GM18868 (cell line): ENCODE results near the gene SIGLEC8.
"Not testable (repeated sequence)": the region's sequence is repeated elsewhere in the genome, so short reads cannot be mapped to it uniquely, and the experiment has no call there.

Experiments used
- ATAC-seq: cut with Tn5 transposase; IDR thresholded peaks from one replicate; pipeline ENCODE4 v1.9.1; 2021; ENCODE audit warnings: mild to moderate bottlenecking, moderate library complexity; ENCODE audit not compliant: unreplicated experiment

SIGLEC8 gene

GRCh38 chr19:51473009-51473707 is 14.9 kb upstream of the SIGLEC8 start:
- no peak for ATAC-seq

DNA sequence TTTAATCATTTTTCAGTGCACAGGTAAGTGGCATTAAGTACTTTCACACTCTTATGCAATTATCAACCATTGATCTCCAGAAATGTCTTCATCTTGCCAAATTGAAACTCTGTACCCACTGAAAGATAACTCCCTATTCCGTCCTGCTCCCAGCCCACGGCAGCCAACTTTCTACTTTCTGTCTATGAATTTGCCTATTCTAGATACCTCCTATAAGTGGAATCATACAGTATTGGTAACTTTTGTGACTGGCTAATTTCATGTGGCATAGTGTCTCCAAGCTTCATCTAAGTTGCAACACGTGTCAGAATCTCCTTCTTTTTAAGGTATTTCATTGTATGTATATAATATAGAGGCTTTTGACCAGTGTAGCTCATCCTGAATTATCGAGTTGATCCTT is 14.4 kb upstream of the SIGLEC8 start:
- no peak for ATAC-seq

GRCh38 chr19:51471527-51471926 is 13.3 kb upstream of the SIGLEC8 start:
- no peak for ATAC-seq

- no peak for ATAC-seq
These were observed 12.7 kb upstream of the SIGLEC8 start for GRCh38 chr19:51470966-51471365.

DNA sequence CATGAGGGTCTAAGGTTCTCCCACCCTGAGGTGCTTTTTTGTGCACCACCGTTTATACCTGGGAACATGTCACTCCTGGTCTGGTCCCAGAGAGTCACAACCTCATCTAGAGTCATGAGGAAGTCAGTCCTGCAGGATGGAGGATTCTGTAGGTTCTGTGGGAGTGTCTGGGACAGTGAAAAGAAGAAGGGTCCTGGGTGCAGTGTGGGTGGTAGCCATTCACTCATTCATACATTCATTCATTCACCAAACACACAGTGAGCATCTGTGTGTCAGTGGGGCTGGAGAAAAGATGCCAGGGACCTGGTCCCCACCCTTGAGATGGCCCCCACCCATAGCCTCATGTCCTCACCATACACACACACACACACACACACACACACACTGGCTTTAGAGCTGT is 11.4 kb upstream of the SIGLEC8 start:
- ATAC-seq: no peak

DNA sequence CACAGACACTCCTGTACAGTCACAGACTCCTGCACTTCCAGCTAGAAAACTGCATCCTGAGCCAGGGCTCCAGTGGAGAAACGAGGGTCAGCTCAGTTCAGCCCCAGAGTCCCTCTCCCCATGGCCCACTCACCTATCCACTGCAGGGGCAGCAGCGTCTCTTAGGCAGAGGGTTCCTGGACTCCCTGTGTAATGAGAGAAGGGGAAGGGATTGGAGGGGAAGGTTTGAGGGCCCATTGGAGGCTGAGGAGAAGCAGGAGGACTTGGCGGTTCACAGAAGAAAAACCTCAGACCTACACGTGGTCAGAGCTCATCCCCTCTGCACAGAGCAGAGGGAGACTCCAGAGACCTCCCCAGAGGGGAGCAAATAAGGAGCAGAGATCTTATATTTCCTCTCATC is 10.9 kb upstream of the SIGLEC8 start:
- ATAC-seq: no peak

DNA sequence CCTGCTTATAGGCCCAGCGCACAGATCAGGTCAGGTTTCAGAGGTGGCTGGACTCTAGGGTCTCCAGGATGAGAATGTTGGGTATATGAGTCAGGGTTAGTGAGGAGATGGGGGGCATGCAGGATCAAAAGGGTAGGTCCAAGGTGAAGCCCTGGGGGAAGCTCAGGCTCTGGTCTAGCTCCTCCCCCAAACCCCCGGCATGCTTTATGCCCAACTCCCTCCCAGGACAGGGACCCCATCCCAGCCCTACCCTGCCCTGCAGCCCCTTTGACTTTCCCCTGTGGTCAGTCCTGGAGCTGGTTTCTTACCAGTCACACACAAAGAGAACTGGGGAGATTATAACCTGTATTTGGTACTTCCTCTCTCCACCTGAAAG is 10.3 kb upstream of the SIGLEC8 start:
- ATAC-seq: no peak

DNA sequence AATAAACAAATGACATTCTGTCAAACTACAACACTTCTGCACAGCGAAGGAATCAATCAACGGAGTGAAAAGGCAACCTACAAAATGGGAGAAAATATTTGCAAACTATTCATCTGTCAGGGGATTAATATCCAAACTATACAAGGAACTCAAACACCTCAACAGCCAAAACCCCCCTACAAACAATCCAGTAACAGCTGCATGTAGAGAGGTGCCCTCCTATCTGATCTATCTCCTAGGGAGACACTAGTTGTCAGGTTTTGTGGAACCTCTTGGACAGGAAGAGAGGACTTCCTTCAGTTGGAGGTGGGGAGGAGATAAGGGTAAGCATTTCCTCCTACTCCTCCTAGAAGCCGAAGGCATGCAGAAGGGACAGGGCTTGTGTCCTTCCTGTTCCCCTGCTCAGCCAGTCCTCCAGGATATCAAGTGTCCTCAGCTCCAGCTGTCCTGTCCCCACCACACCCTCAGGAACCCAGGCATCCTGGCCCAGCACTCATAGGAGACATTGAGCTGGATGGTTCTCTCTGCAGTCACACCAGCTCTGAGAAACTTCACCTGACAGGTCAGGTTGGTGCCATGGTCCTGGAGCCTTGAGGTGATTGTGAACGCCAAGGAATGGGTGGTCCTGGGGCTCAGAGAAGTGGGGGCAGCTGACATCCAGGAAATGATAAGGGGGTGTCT is 9.8 kb upstream of the SIGLEC8 start:
- ATAC-seq: no peak

DNA sequence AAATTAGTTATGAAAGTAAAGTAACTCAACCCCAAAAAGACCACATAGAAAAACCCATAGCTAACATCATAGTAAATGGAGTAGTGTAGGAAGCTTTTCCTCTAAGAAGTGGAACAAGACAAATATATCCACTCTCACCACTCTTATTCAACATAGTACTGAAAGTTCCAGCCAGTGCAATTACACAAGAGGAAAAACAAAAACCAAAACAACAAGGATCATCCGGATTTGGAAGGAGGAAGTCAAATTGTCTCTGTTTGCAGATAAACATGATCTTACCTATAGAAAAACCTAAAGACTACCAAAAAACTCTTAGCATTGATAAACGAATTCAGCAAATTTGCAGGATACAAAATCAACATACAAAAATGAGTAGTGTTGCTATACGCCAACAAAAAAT is 8.5 kb upstream of the SIGLEC8 start:
- ATAC-seq: no peak

- ATAC-seq: not testable (repeated sequence)
These were observed 5.8 kb upstream of the SIGLEC8 start for GRCh38 chr19:51463976-51464581.

DNA sequence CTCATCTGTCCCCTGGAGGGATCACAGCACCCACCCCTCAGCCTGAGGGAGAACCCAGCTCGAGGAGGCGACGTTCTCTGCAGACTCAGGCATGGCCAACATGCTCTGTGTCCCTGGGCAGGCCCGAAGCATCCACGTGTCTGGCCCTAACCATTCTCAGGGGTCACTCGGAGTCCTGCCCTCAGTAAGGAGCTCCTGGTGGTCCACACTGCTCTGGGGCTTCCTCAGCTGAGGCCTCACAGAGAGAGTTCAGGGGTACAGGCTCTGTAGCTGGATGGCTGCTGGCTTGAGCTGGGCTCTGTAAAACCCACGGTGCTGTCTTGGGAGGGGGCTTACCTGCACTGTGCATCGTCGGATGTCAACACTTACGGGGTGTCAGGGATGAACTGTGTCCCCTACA is 4.4 kb upstream of the SIGLEC8 start:
- no peak for ATAC-seq

GRCh38 chr19:51462276-51462675 is 4.0 kb upstream of the SIGLEC8 start:
- no peak for ATAC-seq

DNA sequence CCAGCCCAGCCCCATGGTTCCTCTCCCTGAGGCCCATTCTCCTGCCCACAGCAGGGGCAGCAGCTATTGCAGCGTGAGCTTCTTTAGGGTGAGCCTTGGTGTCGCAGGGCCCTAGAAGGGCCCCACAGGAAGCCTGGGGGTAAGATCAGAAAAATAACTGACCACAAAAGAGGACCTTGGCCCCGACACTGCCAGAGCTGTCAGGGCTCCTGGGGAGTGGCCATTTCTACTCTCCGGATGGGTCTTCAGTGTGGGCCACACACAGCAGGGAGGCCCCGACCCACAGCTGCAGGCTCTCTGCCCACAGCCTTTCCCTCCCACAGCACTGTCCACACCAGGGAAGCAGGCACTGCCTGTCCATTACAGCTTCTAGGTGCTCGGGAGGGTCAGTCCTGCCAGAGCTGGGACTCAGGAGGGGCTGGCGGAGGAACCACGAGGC is 3.5 kb upstream of the SIGLEC8 start:
- no peak for ATAC-seq

GRCh38 chr19:51460164-51460992 is 2.1 kb upstream of the SIGLEC8 start:
- ATAC-seq: no peak

- no peak for ATAC-seq
These were observed 748 bp upstream of the SIGLEC8 start for GRCh38 chr19:51458899-51459505.

GRCh38 chr19:51457351-51458013 is 772 bp downstream of the SIGLEC8 start:
- ATAC-seq: no peak

DNA sequence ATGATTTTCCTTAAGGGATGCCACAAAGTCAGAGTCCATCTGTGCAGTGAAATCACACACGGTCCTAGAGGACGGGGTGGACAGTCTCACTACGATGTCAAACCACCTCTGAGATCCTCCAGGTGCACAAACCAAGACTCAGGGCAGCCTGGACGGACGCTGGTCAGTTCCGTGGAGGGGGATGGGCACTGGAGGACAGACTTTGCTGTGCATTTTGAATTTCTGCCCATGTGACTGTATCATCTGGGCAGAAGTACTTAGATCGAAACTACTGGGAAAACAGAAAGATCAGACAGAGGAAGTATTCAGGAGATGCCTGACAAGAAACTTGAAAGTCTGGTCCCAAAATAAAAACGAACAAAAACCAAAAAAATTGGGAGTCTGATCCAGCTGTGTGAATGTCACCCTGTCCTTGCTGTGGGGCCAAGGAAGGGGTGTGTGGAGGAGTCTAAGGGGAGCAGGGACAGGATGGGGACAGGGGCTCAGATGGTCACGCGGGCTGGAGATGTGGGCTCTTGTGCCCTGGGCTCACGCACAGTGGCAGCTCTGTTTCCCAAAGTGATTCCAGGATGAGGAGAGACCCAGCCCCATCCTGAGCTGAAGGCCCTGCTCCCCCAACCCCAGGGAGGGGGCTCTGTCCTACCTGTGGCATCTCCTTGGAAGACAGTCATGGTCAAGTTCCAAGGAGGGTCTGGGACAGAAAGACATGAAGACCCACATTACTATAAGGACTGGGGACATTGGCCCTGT is 1.5 kb downstream of the SIGLEC8 start:
- ATAC-seq: no peak

GRCh38 chr19:51450730-51451307 is 7.4 kb downstream of the SIGLEC8 start:
- ATAC-seq: no peak

GRCh38 chr19:51448411-51449016 is 9.7 kb downstream of the SIGLEC8 start:
- no peak for ATAC-seq
